HG02642 (cell line): ENCODE results near the gene SDK1.

Experiments
- ATAC-seq: cut with Tn5 transposase; IDR thresholded peaks from one replicate; pipeline ENCODE4 v1.9.1; 2021; ENCODE audit warnings: mild to moderate bottlenecking; ENCODE audit not compliant: unreplicated experiment, poor library complexity

SDK1 gene

DNA sequence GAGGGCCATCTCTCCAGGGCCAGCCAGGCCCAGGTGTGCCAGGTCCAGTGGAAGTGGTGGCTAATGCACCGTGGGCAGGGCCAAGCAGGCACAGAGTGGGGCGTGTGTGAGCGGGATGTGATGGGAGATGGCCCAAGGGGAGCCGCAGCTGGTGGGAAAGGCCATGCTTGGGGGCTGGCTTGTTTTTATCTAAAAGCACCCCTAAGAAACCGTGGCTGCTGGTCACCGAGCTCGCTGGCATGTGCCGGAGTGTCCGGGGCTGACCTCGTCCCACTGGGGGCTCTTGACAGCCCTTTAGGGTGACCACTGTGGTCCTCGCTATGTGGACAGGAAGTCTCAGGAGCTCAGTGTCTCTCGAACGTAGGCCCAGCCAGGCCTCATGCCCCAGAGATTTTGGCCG is 798.6 kb downstream of the SDK1 start:
- no peak for ATAC-seq

DNA sequence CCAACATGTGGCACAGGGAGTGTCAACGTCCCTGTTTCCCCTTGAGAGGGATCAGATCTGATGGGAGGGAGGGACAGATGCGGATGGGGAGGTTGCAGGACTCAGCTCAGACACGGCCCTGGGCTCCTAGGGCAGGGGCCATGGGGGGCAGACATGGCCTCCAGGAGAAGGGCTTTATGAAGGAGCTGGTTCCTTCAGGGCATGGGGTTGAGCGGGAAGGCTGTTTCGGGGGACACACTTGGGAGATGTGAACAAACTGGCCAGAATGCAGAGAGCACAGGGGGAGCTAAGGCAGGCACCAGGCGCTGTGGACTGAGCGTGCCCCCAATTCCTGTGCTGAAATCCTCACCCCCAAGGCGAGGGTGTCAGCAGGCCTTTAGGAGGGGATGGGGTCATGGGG is 799.1 kb downstream of the SDK1 start:
- no peak for ATAC-seq

DNA sequence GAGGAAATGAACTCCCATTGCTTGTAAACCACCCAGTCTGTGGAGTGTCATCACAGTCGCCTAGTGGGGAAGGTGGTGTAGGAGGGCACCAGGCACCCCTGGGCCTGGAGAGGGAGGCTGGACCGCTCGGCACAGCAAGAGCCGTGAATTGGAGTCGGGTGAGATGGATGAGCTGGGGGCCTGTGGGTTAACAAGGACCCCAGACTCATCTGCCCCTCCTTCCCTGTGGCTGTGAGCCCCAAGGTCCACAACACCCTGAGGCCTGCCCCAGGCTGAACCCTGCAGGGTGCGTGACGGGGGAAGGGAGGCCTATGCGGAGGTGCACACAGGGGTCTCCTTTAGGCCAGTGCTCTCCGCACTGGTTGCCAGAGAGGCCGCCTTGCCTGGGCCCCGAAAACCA is 799.6 kb downstream of the SDK1 start:
- ATAC-seq = no peak

DNA sequence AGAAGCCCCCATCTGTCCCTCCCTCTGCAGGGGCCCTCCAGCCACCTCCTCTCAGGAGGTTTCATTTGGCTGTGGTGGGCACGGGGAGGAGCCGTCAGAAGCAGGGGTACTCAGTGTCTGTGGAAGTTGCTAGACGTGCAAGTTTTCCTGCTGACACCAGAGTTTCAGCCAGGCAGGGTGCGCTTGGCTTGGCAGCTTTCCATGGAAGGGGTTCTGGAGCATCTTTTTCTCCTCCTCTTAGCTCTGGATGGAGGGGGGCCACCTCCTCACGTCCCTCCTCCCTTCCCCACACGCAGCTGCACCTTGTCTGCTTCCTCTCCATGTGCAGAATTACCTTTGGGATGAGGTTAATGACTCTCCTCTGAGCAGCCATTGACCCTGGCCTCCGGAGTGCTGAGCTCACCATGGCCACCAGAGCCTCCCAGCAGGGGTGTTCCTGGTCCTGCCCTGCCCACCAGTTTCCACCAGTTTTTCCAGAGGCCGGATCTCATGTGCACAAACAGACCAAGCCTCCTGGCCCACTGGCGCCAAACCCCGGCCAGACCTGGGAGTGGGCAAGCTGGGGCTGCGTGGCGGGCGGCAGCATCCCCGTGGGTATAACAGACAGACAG is 801.3 kb downstream of the SDK1 start:
- no peak for ATAC-seq

DNA sequence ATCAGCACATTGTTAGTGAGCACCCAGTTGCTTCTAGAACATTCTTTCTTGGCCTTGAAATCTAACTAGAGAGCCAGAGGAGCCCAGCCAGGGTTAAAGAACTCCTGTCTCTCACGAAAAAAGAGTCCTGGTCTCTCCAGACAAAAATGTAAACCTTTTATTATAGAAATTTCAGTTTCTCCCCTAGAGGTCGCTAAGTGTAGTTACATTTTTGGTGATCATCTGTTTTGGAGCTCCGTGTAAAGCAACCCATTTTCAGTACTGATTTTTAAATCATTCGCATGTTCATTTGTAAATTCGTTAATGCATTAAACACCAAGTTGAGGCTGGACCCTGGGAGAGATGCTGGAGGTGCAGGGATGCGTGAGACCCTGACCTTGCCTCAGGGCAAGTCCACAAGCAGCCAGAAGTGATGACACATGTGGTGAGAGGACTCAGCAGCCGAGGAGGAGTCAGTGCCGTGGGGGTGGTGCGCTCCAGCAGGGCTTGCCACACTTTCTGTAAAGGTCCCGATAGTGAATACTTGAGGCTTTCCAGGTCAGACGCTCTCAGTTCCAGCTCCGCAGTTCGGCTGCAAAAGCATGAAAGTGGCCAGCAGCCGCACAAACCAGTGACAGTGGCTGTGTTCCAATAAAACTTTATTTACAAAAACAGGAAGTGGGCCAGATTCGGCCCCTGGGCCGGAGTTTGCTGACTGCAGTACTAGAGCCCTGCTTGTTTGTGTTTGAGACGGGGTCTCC is 802.5 kb downstream of the SDK1 start:
- no peak for ATAC-seq

DNA sequence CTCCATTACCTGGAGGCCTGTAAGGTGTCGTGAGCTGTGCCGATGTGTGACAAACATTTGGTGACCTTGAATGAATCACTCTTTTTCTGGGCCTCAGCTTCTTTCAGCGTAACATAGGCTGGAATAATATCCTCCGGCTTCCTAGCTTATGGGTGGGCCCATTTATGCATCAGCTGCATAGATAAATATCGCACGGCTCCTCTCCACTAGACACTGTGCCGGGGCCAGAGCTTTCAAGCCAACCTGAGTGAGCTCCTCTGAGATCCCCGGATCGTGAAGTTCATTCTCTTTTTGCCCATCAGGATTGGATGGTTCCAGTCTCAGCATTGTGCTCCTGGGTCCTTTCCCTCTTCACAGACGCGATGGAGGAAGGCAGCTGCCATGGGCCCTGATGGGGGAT is 806.8 kb downstream of the SDK1 start:
- ATAC-seq = no peak

DNA sequence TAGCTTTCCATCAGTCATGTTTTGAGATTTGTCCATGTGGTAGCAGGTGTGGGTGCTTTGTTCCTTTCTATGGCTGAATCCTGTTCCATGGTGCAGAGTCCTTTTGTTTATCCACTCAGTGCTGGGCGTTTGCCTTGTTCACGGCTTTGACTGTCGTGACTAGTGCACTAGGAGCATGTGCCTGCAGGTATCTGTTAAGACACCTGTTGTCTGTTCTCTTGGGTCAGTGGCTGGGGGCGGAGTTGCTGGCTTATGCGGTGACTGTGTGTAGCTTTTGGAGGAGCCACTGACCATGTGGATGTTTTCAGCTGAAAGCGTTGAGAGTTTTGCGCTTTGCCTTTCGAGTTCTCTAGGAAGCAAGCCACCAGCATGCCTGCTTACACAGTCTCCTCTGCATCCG is 807.9 kb downstream of the SDK1 start:
- no peak for ATAC-seq

DNA sequence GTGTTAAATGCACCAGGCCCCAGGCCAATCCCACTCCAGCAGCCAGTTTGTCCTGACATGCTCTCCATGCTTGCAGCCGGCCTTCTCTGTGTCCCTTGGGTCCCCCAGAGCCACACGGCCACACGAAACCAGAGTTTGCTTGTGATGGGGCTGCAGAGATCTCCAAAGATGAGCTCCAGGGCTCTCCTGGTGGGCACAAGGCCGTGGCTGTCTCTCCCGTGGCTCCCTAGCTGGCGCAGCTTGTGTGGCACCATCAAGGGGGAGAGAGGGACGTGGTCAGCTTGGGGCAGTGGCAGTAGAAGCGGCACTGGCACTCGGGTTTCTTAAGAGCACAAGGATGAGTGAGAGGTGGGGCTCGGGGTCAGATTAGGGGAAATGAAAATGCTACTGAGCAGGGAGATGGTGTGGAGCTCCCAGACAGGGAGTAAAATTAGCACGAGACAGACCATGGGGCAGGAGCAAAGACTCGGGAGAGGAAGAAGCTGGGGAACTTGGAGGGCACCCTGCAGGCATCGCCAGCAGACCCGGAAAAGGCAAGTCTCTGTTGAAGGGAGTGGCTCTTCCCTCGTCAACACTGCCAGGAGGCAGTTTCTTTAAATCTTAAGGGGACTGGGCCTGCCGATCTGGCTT is 808.5 kb downstream of the SDK1 start:
- no peak for ATAC-seq

DNA sequence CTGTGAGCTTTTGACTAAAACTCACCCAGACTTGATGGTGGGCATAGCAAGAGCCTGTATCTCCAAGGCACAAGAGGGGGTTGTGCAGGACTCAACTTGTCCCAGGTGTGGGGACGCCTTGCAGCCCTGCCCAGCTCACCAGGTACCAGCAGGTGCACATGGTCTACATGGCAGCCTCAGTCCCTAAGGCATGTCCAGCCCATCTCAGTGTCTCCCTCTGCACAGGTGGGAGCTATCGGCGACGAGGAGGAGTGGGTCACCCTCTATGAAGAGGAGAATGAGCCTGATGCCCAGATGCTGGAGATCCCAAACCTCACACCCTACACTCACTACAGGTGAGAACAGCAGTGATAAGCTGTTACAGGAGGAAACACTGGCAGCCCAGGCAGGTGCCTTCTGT is 809.4 kb downstream of the SDK1 start:
- no peak for ATAC-seq

DNA sequence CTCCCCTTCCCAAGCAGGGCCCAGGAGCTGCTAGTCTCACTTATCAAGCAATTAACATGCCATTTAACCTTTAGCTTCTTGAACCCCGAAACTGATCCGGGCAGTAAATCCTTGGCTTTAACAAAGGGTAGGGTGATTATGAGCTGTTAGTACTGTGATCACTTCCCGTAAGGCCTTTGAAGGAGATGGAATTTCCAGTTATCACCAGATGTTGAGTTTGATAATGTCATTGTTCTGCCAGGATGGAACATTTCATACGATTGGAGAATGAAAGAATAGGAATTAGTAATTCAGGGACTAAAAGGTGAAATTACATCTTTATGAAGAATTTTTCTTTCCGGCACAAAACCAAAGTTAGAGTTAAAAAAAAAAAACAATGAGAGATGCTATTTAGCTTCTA is 810.1 kb downstream of the SDK1 start:
- ATAC-seq = no peak

DNA sequence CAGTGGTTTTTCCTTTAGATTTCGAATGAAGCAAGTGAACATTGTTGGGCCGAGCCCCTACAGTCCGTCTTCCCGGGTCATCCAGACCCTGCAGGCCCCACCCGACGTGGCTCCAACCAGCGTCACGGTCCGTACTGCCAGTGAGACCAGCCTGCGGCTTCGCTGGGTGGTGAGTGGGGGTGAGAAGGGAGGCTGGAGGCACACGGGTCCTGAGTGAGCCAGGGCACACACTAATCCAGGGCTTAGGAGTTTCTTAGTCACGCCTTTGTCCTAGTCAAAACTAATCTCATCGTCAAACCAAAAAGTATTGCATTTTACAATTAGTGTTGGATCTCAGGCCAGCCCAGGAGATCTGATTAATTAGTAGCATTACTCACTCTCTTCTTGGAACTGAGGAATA is 812.2 kb downstream of the SDK1 start:
- no peak for ATAC-seq

DNA sequence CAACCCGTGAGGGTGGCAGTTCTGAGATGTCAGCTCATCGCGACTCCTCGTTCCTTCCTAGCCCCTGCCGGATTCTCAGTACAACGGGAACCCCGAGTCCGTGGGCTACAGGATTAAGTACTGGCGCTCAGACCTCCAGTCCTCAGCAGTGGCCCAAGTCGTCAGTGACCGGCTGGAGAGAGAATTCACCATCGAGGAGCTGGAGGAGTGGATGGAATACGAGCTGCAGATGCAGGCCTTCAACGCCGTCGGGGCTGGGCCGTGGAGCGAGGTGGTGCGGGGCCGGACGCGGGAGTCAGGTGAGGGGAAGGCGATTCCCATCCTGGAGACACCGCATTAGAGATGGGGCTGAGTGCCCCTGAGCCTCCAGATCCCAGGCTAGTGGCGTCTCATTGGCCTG is 812.9 kb downstream of the SDK1 start:
- no peak for ATAC-seq

DNA sequence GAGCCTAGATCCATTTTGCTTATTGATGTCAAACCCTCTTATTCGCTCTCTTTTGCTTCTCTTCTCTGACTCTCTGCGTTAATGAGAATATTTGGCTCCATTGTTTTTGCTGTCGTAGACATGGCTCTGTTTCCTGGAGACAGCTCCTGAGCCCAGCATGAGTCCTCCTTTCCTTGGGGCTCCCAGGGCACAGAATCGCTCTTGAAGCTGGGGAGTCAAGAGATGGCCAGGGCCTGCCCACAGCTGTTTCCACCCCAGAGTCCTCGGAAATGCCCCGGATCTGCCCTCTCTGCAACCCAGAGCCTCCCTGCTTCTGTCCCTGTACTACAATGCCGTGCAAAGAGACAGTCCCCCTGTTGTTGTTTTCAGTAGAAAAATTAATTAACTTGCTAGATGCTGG is 814.4 kb downstream of the SDK1 start:
- no peak for ATAC-seq

DNA sequence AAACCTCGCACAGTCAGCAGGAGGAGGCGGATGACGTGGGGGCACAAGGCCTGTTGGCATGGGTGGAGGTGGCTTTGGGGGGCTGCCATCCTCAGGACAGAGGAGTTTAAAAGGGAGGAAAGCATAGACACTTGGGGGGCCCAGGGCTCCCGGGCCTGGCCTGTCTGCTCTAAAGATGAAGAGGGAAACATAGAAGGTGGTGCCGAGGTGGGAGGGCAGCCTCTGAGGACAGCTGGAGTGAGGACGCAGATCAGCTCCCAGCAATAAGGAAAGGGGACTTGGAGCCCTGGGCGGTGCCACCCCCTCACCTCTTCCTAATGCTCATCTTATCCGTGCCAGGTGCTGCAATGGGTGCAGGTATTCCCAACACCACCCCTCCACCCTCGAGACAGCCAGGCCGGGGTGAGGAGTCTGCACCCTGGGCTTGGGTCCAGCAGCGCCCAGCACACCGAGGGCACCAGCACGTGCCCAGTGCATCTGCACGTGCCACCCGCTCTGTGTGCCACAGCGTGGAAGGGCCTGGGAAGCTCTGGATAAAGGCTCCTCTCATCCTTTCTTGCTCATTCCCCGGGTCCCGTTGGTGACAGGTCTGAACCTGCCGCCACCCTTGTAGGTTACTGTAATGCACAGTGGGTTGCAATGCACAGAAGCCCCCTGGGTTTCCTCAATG is 815.0 kb downstream of the SDK1 start:
- ATAC-seq = no peak

DNA sequence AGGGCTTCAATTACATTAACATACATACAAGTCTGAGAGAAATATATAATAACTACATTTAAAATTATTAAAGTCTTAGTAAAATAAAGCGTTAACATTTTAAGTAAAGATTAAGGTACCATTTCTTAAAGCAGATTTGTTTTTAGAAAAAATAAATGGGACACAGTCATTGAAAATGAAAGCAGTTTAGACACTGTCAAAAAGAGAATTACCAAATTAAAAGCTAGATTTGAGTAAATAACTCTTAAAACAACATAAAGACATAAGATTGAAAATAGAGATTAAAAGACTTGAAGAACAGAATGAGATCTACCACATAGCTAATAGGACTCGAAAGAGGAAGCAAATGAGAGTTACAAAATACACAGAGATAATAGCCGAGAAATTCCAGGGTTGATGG is 818.8 kb downstream of the SDK1 start:
- ATAC-seq = no peak

DNA sequence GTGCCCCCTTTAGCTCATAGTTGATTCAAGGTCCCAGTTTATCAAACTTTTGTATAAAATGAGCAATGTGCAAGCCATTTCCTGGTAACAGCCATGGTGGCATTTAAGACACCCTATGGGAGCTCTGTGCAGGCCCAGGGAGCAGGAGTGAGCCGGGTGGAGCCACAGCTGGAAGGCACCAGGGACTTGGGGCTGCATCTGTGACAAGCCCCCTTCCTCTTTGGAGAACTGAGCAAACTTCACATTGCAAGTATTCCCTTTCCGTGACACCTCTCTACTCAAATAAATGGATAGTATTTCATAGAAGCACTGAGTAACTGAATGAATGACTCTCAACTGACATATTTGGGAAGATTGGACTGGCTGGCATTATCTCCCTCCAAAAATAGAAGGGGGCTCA is 822.3 kb downstream of the SDK1 start:
- ATAC-seq = no peak

DNA sequence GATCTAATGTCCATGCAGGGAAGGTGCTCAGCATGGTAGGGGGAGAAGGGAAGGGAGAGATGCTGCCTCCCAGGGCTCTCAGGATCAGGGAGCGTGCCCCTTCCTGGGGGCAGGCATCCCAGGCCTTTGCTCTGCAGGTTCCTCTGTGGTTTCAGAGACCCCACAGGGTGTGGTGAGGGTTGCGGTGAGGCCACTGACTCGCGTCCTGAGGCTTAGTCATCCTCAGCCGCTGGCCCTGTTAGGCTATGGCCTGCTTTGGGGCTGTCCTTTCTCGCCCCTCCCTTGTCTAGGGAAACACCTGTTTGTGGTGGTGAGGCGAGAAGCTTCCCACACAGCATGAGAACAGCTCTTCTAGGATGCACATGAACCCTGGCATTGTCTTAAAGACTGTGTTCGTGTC is 822.8 kb downstream of the SDK1 start:
- no peak for ATAC-seq

DNA sequence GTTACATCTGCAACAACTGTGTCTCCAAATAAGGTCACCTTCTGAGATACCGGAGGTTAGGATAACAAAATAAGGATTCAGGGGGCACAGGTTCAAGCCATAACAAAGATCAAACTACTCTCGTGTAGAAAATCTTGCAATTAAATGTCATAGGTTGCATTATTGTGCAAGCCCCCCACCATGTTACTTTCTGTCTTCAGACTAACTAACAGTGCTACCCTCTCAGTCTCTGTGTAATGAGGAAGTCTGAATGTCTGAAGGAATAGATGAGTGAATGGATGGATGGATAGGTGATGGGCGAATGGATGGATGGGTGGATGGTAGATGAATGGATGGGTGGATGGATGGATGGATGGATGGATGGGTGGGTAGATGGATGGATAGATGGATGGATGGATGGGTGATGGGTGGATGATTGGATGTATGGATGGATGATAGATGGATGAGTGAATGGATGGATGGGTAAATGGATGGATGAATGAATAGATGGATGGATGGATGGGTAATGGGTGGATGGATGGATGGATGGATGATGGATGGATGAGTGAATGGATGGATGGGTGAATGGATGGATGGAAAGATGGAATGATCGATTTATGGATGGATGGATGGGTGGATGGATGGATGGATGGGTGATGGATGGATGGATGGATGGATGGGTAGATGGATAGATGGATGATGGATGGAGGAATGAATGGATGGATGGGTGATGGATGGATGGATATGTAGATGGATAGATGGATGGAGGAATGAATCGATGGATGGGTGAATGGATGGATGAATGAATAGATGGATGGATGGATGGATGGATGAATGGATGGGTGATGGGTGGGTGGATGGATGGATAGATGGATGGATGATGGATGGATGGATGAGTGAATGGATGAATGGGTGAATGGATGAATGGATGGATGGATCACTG is 823.8 kb downstream of the SDK1 start:
- ATAC-seq = no peak

DNA sequence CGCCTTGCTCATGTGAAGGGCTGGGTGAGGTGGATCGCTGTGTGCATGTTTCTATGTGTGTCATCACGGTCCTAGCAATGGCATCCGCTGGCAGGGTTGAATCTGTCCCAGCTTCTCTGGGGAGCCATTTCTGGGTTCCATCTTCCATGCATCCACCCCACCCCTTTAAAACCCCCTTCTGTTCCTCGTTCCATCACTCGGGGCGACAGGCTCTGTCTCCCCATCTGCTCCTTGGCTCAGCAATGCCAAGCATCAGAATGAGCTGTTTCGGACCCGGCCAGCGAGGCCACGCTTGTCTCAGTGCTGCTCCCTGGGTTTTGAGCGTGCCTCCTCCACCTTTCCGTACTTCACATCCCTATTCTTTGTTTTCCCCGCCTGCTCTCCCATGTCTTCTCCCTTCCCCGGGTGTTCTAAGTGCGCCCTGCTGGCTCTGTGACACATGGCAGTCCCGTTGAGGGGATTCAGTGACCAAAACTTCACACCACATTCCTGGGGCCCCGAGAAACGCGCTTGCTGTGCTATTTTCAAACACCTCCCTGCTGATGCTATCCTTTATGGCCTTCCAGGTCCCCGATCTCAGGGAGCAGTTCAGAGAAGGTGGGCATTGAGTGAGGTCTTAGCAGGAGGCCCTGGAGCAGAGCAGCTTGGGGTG is 827.0 kb downstream of the SDK1 start:
- no peak for ATAC-seq
